A549 (cell line): ENCODE measurements around the gene SDHAF1.
A peak's percentile ranks its signal among the peaks of the same experiment; 100 is the strongest.

Source experiments
- POLR2A ChIP-seq: IDR thresholded peaks from 2 replicates; pipeline ENCODE4 v1.6.1; 2012; ENCODE audit warnings: mild to moderate bottlenecking, low read length
- REST ChIP-seq: fragments of 200-600 bp; sonication (generic); IDR thresholded peaks from 2 replicates; pipeline ENCODE4 v1.6.1; 2016; ENCODE audit warnings: antibody characterized with exemption, mild to moderate bottlenecking, moderate library complexity
- TF ChIP-seq, protein P1 (sequence below): fragments of 450-650 bp; IDR thresholded peaks from 2 replicates; pipeline ENCODE4 v1.6.1; 2014; ENCODE audit warnings: antibody characterized with exemption
- TF ChIP-seq, protein P2 (sequence below): fragments of >200 bp; sonication (Bioruptor Twin); formaldehyde crosslinking; IDR thresholded peaks from 3 replicates; pipeline ENCODE4 v1.5.1; 2016
- TF ChIP-seq, protein P3 (sequence below): IDR thresholded peaks from 2 replicates; pipeline ENCODE4 v1.6.1; 2012

- TF ChIP-seq REST (peak; percentile 40; the same call in 1 of the 2 replicates), POLR2A (peak; percentile 80)
- TF ChIP-seq, protein P1, sequence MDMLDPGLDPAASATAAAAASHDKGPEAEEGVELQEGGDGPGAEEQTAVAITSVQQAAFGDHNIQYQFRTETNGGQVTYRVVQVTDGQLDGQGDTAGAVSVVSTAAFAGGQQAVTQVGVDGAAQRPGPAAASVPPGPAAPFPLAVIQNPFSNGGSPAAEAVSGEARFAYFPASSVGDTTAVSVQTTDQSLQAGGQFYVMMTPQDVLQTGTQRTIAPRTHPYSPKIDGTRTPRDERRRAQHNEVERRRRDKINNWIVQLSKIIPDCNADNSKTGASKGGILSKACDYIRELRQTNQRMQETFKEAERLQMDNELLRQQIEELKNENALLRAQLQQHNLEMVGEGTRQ, result peak; percentile 36
- TF ChIP-seq, protein P2, sequence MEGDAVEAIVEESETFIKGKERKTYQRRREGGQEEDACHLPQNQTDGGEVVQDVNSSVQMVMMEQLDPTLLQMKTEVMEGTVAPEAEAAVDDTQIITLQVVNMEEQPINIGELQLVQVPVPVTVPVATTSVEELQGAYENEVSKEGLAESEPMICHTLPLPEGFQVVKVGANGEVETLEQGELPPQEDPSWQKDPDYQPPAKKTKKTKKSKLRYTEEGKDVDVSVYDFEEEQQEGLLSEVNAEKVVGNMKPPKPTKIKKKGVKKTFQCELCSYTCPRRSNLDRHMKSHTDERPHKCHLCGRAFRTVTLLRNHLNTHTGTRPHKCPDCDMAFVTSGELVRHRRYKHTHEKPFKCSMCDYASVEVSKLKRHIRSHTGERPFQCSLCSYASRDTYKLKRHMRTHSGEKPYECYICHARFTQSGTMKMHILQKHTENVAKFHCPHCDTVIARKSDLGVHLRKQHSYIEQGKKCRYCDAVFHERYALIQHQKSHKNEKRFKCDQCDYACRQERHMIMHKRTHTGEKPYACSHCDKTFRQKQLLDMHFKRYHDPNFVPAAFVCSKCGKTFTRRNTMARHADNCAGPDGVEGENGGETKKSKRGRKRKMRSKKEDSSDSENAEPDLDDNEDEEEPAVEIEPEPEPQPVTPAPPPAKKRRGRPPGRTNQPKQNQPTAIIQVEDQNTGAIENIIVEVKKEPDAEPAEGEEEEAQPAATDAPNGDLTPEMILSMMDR, result no peak
- TF ChIP-seq, protein P3, sequence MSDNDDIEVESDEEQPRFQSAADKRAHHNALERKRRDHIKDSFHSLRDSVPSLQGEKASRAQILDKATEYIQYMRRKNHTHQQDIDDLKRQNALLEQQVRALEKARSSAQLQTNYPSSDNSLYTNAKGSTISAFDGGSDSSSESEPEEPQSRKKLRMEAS, result peak; percentile 95
Observed at GRCh38 chr19:36014012-36014924, 19.3 kb downstream of the SDHAF1 start, which contains the start of gene ALKBH6.
